ENCODE measurements around the gene S100A7.

S100A7 gene

GRCh38 chr1:153430561-153430960 is 29.9 kb downstream of the S100A7 start:
- TF ChIP-seq CTCF (IDR thresholded peaks at IDR 0.05) (no peak), ZFX (IDR thresholded peaks at IDR 0.05; ENCODE audit: borderline replicate concordance) (no peak)
- no peak overlapping the region for H3K27ac ChIP-seq

- no peak overlapping the region for H3K27ac ChIP-seq
- TF ChIP-seq CTCF (IDR thresholded peaks at IDR 0.05), result no peak
- no peak for TF ChIP-seq ZFX (IDR thresholded peaks at IDR 0.05; ENCODE audit: borderline replicate concordance)
Observed at GRCh38 chr1:153430166-153430553, 30.3 kb downstream of the S100A7 start.

GRCh38 chr1:153429266-153430165 is 30.9 kb downstream of the S100A7 start:
- TF ChIP-seq ZFX (IDR thresholded peaks at IDR 0.05; ENCODE audit: borderline replicate concordance), result no peak
- no peak for TF ChIP-seq CTCF (IDR thresholded peaks at IDR 0.05)
- H3K27ac ChIP-seq, result no peak overlapping the region

- TF ChIP-seq CTCF (IDR thresholded peaks at IDR 0.05), result no peak
- TF ChIP-seq ZFX (IDR thresholded peaks at IDR 0.05; ENCODE audit: borderline replicate concordance), result no peak
Observed at GRCh38 chr1:153428791-153429190, 31.7 kb downstream of the S100A7 start.

GRCh38 chr1:153428073-153428638 is 32.3 kb downstream of the S100A7 start:
- TF ChIP-seq ZFX (IDR thresholded peaks at IDR 0.05; ENCODE audit: borderline replicate concordance) (no peak), CTCF (IDR thresholded peaks at IDR 0.05) (no peak)
- no peak overlapping the region for H3K27ac ChIP-seq

More at GRCh38 chr1:153428791-153429190, 31.7 kb downstream of the S100A7 start:
- no peak overlapping the region for H3K27ac ChIP-seq

GRCh38 chr1:153426809-153427208 is 33.6 kb downstream of the S100A7 start:
- no peak for TF ChIP-seq CTCF (IDR thresholded peaks at IDR 0.05)
- H3K27ac ChIP-seq, result no peak overlapping the region

- no peak for TF ChIP-seq CTCF (IDR thresholded peaks at IDR 0.05)
- TF ChIP-seq ZFX (IDR thresholded peaks at IDR 0.05; ENCODE audit: borderline replicate concordance), result no peak
- no peak overlapping the region for H3K27ac ChIP-seq
Observed at GRCh38 chr1:153422450-153423068, 37.9 kb downstream of the S100A7 start.
